HL-60 (cell line): ENCODE results near the gene KAZN.

Experiments used
- DNase-seq, 2 experiments: peaks; one replicate each; pipeline ENCODE4 v3.0.0-alpha.2; 2010 to 2020; ENCODE audit warnings: low read depth in 1 of 2, low spot score in 1 of 2
- H3K27ac ChIP-seq: fragments of 250-450 bp; sonication (Bioruptor Pico); replicated peaks from 2 replicates; pipeline ENCODE4 v1.5.1; 2020; ENCODE audit warnings: mild to moderate bottlenecking, moderate library complexity
- H3K27me3 ChIP-seq: fragments of 250-450 bp; sonication (Bioruptor Pico); 2 replicates; pipeline ENCODE4 v1.5.1; 2021; ENCODE audit warnings: mild to moderate bottlenecking, moderate library complexity; ENCODE audit not compliant: insufficient read depth, poor library complexity, severe bottlenecking
- H3K4me3 ChIP-seq: replicated peaks from 2 replicates; pipeline ENCODE4 v1.5.1; 2011; ENCODE audit warnings: mild to moderate bottlenecking, control low read depth, low read length; ENCODE audit not compliant: insufficient read depth
- CTCF ChIP-seq: IDR thresholded peaks from one replicate; pipeline ENCODE4 v1.5.1; 2011; ENCODE audit warnings: low read length, control low read depth, inconsistent platforms; ENCODE audit not compliant: insufficient read depth
- GABPA ChIP-seq: IDR thresholded peaks from 2 replicates; pipeline ENCODE4 v1.6.1; 2012; ENCODE audit warnings: low read depth
- POLR2AphosphoS5 ChIP-seq: IDR thresholded peaks from 2 replicates; pipeline ENCODE4 v1.6.1; 2012; ENCODE audit warnings: low read depth
- REST ChIP-seq: IDR thresholded peaks from 2 replicates; pipeline ENCODE4 v1.6.1; 2012; ENCODE audit warnings: low read depth; ENCODE audit not compliant: insufficient replicate concordance
- SPI1 ChIP-seq: IDR thresholded peaks from 2 replicates; pipeline ENCODE4 v1.6.1; 2012; ENCODE audit warnings: low read depth, mild to moderate bottlenecking, borderline replicate concordance

The KAZN gene

GRCh38 chr1:15100880-15101760 lies 502.6 kb downstream of the KAZN start:
- TF ChIP-seq REST = no peak
- TF ChIP-seq GABPA = no peak
- TF ChIP-seq POLR2AphosphoS5 = no peak
- no peak for TF ChIP-seq CTCF
- no peak for TF ChIP-seq SPI1
- no peaks in the 10 kb centered on the region for H3K27me3 ChIP-seq
- DNase-seq = no peak
- H3K4me3 ChIP-seq = no peak overlapping the region
- H3K27ac ChIP-seq = no peak overlapping the region

GRCh38 chr1:15101801-15102200 lies 503.3 kb downstream of the KAZN start:
- no peak overlapping the region for H3K27ac ChIP-seq
- no peaks in the 10 kb centered on the region for H3K27me3 ChIP-seq
- no peak for TF ChIP-seq POLR2AphosphoS5
- no peak for TF ChIP-seq REST
- TF ChIP-seq SPI1 = no peak
- TF ChIP-seq CTCF = no peak

GRCh38 chr1:15102646-15103045 lies 504.2 kb downstream of the KAZN start:
- TF ChIP-seq SPI1 (no peak), POLR2AphosphoS5 (no peak), REST (no peak), GABPA (no peak), CTCF (no peak)
- H3K4me3 ChIP-seq = no peak overlapping the region
- no peaks in the 10 kb centered on the region for H3K27me3 ChIP-seq
- no peak overlapping the region for H3K27ac ChIP-seq
- no peak for DNase-seq

More at GRCh38 chr1:15101801-15102200, 503.3 kb downstream of the KAZN start:
- no peak for DNase-seq
- H3K4me3 ChIP-seq = no peak overlapping the region
